Heart left ventricle (tissue), 13 donors: ENCODE measurements around the gene DTWD2.

ENCODE experiments used
- CTCF ChIP-seq, 12 donors: fragments of 200-600 bp; sonication (generic) in 4 of 12; IDR thresholded peaks; one replicate each; pipeline versions ENCODE4 v1.5.0 to v1.8.0; 2018 to 2022; ENCODE audit warnings: antibody characterized with exemption in 12 of 12, mild to moderate bottlenecking in 5 of 12
- POLR2A ChIP-seq, 2 donors: fragments of 450-650 bp; IDR thresholded peaks; one replicate each; pipeline ENCODE4 v1.6.1; 2017; ENCODE audit warnings: antibody characterized with exemption in 2 of 2, mild to moderate bottlenecking in 2 of 2, moderate library complexity in 2 of 2
- donor health status: ischemic (EF 13 %, LVEDD 7.1; RV severe dilation, severe dysfunction).
- donor health status: DM: no; HTN: yes; CAD: no.
- donor health status: DM: no; HTN: no; CAD: no.
- donor health status: ischemic (EF 25% LVEDD 6.9; RV normal size, moderate dysfunction).
- donor health status: ischemic (EF 25% LVEDD 5.7; RV mildly dilated, moderate dysfunction).
- donor health status: ischemic (EF 35%, LVEDD 5.7; RV mildly dilated, moderate dysfunction).
- donor health status: nonischemic (EF 11% LVEDD 7.7; RV severe dilation, severe dysfunction).
- donor health status: DM: yes; HTN: yes; CAD: no.
- donor health status: PGD.
- donor health status: ischemic (EF 29% LVEDD 5.4; RV normal size, mild dysfunction).
- donor health status: nonischemic (EF 23%, LVEDD 6.1; RV moderate dilation, normal function).

DNA sequence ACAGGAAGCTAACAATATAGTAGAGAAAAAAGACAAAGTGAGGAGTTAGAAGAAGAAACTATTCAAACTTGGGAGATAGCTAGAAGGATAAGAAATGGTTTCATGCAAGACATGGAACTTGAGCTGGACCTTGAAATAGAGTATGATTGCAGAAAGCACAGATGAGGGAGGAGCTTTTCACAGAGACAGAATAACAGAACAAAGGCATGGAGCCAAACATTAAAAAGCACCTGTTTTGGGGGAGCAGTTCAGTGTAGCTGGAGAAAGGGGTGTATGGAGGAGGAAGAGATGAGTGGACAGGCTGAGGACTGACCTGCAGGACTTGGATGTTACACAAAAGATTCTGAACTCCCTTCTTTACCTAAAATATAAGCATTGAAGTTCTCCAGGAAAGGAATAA is 25.2 kb downstream of the DTWD2 start:
- TF ChIP-seq CTCF (IDR thresholded peaks at IDR 0.05) = no peak
- no peak for TF ChIP-seq POLR2A (IDR thresholded peaks at IDR 0.05)
